ENCODE results near the gene LBP. TPM values are rescaled to one million over a fixed set of nuclear protein-coding genes. Genes with fewer than 3 reads are reported as not detected.
A peak's percentile ranks its signal among the peaks of the same experiment; 100 is the strongest.

Gene LBP
- total RNA-seq, 1 experiment from 2014 or later, result not detected

DNA sequence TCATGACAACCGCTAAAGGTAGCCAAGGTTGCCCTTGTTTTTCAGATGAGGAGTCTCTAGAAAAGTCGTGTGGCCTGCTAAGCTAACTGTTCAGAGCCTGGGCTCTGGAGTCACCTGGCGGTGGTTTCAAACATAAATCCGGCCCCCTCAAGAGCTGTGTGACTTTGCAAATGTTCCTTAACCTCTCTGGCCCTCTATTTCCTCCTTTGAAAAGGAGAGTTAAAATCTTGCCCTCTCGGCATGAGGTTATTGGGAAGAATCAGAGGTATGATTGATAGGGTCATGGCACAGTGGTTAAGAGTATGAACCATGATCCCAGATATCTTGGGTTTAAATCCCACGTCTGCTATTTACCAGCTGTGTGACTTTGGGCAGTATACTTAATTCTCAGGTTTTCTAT, 5.6 kb upstream of the LBP start:
- H3K9me3 ChIP-seq, result peaks cover 5% of the 10 kb centered on the region
- peaks cover 6% of the 10 kb centered on the region for H3K27me3 Mint-ChIP-seq (ENCODE audit: insufficient read depth, unreplicated experiment)
- H3K27ac Mint-ChIP-seq (ENCODE audit: unreplicated experiment), result no peak overlapping the region
- H3K4me1 Mint-ChIP-seq (ENCODE audit: low read depth, unreplicated experiment), result peaks cover 5% of the 10 kb centered on the region
- H3K36me3 Mint-ChIP-seq (ENCODE audit: insufficient read depth, unreplicated experiment), result no peaks in the 10 kb centered on the region
- DNase-seq, result no peak
- TF ChIP-seq, protein P1, sequence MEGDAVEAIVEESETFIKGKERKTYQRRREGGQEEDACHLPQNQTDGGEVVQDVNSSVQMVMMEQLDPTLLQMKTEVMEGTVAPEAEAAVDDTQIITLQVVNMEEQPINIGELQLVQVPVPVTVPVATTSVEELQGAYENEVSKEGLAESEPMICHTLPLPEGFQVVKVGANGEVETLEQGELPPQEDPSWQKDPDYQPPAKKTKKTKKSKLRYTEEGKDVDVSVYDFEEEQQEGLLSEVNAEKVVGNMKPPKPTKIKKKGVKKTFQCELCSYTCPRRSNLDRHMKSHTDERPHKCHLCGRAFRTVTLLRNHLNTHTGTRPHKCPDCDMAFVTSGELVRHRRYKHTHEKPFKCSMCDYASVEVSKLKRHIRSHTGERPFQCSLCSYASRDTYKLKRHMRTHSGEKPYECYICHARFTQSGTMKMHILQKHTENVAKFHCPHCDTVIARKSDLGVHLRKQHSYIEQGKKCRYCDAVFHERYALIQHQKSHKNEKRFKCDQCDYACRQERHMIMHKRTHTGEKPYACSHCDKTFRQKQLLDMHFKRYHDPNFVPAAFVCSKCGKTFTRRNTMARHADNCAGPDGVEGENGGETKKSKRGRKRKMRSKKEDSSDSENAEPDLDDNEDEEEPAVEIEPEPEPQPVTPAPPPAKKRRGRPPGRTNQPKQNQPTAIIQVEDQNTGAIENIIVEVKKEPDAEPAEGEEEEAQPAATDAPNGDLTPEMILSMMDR (IDR thresholded peaks at IDR 0.05; ENCODE audit: insufficient read depth in 1 of 2, low read depth in 1 of 2, low read length in 1 of 2, severe bottlenecking in 1 of 2, unreplicated experiment in 1 of 2), result no peak
- intact Hi-C loops (cut with micrococcal nuclease; ENCODE audit: unreplicated experiment), result no loop called here
- H3K27me3 ChIP-seq (replicated peaks; ENCODE audit: control insufficient read depth, insufficient read depth, low read length), result no peaks in the 10 kb centered on the region
- H3K4me3 ChIP-seq (ENCODE audit: low read depth, low read length), result no peak overlapping the region
- CTCF ChIA-PET, result interaction anchor here (8.6 kb wide), 1 partner anchor 67 kb away, joined by 170 read pairs; no protein-coding TSS in a partner anchor
- no peak overlapping the region for H3K4me3 Mint-ChIP-seq (ENCODE audit: unreplicated experiment)
- H3K9me3 Mint-ChIP-seq (ENCODE audit: unreplicated experiment), result peaks cover 12% of the 10 kb centered on the region
- POLR2A ChIA-PET, result no interaction called here
- H3K4me1 ChIP-seq, result peaks cover 16% of the 10 kb centered on the region
- H3K36me3 ChIP-seq (ENCODE audit: control insufficient read depth, insufficient read depth, low read length), result no peaks in the 10 kb centered on the region
- BruUV-seq (replicated peaks), result no TSS peak

- Histone ChIP-seq H3K4me3 (ENCODE audit: low read depth, low read length) (no peak overlapping the region), H3K9me3 (peaks cover 5% of the 10 kb centered on the region), H3K36me3 (ENCODE audit: control insufficient read depth, insufficient read depth, low read length) (no peaks in the 10 kb centered on the region), H3K27me3 (replicated peaks; ENCODE audit: control insufficient read depth, insufficient read depth, low read length) (no peaks in the 10 kb centered on the region), H3K4me1 (peaks cover 16% of the 10 kb centered on the region)
- Mint-ChIP-seq H3K27ac (ENCODE audit: unreplicated experiment) (no peak overlapping the region), H3K4me3 (ENCODE audit: unreplicated experiment) (no peak overlapping the region), H3K9me3 (ENCODE audit: unreplicated experiment) (peaks cover 12% of the 10 kb centered on the region), H3K4me1 (ENCODE audit: low read depth, unreplicated experiment) (peaks cover 5% of the 10 kb centered on the region), H3K27me3 (ENCODE audit: insufficient read depth, unreplicated experiment) (no peaks in the 10 kb centered on the region), H3K36me3 (ENCODE audit: insufficient read depth, unreplicated experiment) (no peaks in the 10 kb centered on the region)
- ChIA-PET POLR2A (no interaction called here), CTCF (interaction anchor here (8.6 kb wide), 1 partner anchor 65 kb away, joined by 170 read pairs; no protein-coding TSS in a partner anchor)
- TF ChIP-seq, protein P1 (IDR thresholded peaks at IDR 0.05; ENCODE audit: insufficient read depth in 1 of 2, low read depth in 1 of 2, low read length in 1 of 2, severe bottlenecking in 1 of 2, unreplicated experiment in 1 of 2), result no peak
- intact Hi-C loops (cut with micrococcal nuclease; ENCODE audit: unreplicated experiment), result no loop called here
- no TSS peak for BruUV-seq (replicated peaks)
- no peak for DNase-seq
Measured at GRCh38 chr20:38342216-38342615, 4.1 kb upstream of the LBP start.

DNA sequence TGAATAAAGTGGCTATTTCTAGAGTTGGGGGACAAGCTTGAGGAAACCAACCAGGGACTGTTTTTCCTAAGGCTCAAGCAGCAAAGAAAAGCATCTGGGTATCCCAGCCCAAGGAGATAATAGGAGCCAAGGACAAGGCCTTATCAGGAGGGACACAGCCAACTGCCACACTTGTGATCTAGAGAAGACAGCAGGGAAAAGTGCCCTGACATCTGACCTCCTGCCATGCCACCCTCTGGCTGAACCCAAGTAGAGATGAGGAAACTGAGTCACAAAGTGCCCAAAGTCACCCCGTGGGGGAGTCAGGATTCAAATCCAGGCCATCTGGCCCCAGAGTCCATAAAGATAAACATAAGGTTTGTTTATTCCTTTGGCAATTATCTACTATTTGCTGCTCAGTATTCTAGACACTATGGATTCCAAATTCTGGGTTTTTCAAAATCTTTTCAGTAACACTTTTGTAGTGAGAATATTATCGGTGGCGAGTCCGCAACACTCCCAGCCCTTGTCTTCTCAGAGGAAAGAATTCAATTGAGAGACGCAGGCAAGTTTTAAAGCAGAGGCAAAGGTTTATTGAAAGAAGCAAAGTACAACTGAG, 3.5 kb upstream of the LBP start:
- H3K36me3 Mint-ChIP-seq (ENCODE audit: insufficient read depth, unreplicated experiment), result no peaks in the 10 kb centered on the region
- CTCF ChIA-PET, result interaction anchor here (8.6 kb wide), 1 partner anchor 65 kb away, joined by 170 read pairs; no protein-coding TSS in a partner anchor
- TF ChIP-seq, protein P1 (IDR thresholded peaks at IDR 0.05; ENCODE audit: insufficient read depth in 1 of 2, low read depth in 1 of 2, low read length in 1 of 2, severe bottlenecking in 1 of 2, unreplicated experiment in 1 of 2), result no peak
- Histone ChIP-seq H3K27me3 (replicated peaks; ENCODE audit: control insufficient read depth, insufficient read depth, low read length) (no peaks in the 10 kb centered on the region), H3K4me3 (ENCODE audit: low read depth, low read length) (peak overlapping the region; percentile 19), H3K4me1 (peaks cover 16% of the 10 kb centered on the region), H3K9me3 (peaks cover 5% of the 10 kb centered on the region), H3K36me3 (ENCODE audit: control insufficient read depth, insufficient read depth, low read length) (no peaks in the 10 kb centered on the region)
- H3K9me3 Mint-ChIP-seq (ENCODE audit: unreplicated experiment), result peaks cover 7% of the 10 kb centered on the region
- no peak overlapping the region for H3K27ac Mint-ChIP-seq (ENCODE audit: unreplicated experiment)
- H3K4me3 Mint-ChIP-seq (ENCODE audit: unreplicated experiment), result peak overlapping the region; percentile 50
- POLR2A ChIA-PET, result no interaction called here
- peaks cover 5% of the 10 kb centered on the region for H3K4me1 Mint-ChIP-seq (ENCODE audit: low read depth, unreplicated experiment)
- no peak for DNase-seq
- H3K27me3 Mint-ChIP-seq (ENCODE audit: insufficient read depth, unreplicated experiment), result no peaks in the 10 kb centered on the region
- intact Hi-C loops (cut with micrococcal nuclease; ENCODE audit: unreplicated experiment), result loop anchor here (1.0 kb wide), 1 partner anchor 65 kb away; no protein-coding TSS in a partner anchor
- no TSS peak for BruUV-seq (replicated peaks)

Data from Caco-2 (cell line).